Stimulated activated CD8-positive, alpha-beta memory T cell treated with anti-CD3 and anti-CD28 coated beads, Interleukin-15, amount 100 ng/mL, for 1 hour (primary cell): ENCODE measurements around the gene VPS37B.
"Not testable (repeated sequence)": the region's sequence is repeated elsewhere in the genome, so short reads cannot be mapped to it uniquely, and the experiment has no call there.

Experiments
- DNase-seq: peaks from one replicate; pipeline ENCODE4 v3.0.0-alpha.2; 2020; ENCODE audit warnings: low read depth

VPS37B gene, protein sequence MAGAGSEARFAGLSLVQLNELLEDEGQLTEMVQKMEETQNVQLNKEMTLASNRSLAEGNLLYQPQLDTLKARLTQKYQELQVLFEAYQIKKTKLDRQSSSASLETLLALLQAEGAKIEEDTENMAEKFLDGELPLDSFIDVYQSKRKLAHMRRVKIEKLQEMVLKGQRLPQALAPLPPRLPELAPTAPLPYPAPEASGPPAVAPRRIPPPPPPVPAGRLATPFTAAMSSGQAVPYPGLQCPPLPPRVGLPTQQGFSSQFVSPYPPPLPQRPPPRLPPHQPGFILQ

DNA sequence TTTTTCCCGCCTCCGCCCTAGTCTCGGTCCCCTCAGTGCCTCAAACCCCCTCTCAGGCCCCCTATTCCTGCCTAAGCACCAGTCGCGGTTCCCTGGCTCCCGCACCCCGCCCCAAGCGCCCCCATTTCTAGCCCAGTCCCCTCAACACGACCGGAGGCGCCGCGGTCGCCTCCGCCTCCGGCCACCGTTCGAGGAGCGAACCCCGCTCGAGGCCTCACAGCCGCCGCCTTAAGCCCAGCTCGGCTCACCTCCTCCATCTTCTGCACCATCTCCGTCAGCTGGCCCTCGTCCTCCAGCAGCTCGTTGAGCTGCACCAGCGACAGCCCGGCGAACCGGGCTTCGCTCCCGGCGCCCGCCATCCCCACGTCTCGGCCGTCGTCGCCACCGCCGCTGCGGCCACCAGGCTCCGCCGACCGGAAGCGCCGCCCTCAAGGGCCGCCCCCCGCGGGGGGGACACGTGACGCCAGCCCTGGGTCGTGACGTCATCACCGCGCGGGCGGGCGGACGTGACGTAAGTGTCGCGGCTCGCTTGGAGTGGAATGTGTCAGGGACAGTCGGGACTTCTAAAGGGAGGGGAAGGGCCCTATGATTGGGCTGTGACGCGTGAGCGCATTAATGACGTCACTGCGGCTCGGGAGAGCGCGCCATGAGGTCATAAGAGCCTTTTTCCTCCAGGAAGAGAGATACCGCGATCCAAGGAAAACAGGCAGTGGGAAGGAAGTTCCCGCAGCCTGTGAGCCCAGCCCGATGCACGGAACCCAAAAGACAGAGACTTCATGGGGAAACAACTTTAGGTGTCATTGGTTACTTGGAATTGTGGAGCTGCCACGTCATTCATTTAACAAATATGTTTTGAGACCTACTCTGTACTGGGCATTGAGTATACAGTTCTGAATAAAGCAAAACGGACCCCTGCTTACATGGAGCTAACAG lies at the start of gene VPS37B:
Gene VPS37B, minus strand, starts transcription at position 421 of the 933 bp plus-strand sequence. Its CDS starts 62 bp downstream, at position 359.
- peak; percentile 74 for DNase-seq

DNA sequence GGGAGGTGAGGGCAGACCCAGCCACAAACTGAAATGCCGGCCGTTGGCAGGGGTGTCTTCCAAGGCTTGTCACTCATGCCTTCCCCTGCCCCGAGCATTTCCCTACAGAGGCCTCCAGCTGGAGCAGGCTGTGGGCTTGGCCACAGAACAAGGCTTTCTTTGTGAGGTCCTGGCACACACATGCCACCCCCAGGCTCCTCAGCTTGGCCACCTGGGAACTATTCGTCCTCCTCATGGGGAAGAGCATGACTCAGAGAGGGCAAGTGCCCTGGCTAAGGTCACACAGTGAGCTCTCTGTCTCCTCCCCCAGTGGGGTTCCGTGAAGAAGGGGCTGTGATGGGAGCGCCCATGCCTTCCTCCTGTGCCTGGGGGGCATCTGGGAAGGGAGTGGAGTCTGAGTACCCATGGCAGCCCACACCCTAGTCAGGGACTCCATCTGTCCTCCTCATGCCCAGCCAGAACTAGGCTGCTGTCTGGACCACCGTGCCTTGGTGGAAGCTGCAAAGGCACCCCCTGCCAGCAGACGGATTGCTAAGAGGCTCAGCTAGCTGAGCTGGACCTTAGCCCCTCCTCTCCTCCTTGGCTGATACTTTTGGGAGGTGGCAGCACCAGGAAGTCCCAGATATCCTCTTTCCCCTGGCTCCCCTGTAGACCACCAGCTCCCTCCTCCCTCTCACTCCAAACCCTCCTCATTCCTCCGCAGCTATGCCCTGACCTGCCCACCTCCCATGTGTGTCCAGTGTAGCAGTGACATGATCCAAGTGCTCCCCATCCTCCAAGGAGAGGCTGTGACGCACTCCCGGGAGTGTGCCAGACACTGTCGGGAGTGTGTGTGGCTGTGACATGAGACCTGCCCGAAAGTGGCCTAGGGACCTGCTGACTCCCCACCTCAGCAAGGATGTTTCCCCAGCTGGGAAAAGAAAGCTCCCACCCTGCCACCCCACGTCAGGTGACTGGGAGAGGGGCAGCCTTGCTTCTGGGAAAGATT lies 49.0 kb upstream of the VPS37B start:
- no peak for DNase-seq

DNA sequence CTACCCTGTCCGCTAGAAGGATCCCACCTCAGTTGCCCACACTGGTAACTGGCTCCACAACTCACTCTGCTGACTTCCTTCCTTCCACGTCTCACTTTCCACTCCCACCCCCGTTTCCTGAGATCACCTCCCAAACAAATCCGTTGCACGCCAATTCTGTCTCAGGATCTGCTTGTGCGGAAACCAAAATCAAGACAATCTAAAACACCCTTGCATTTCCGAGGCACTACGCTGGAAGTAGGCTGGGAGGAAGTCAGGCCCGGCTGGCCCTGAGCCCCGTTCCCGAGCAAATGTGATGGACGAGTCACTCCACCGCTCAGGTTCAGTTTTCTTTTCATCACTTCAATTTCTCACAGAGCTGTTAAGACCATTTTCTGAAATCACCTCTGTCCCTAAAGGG lies 47.3 kb upstream of the VPS37B start:
- no peak for DNase-seq

GRCh38 chr12:122942637-122943036 lies 46.7 kb upstream of the VPS37B start:
- no peak for DNase-seq

DNA sequence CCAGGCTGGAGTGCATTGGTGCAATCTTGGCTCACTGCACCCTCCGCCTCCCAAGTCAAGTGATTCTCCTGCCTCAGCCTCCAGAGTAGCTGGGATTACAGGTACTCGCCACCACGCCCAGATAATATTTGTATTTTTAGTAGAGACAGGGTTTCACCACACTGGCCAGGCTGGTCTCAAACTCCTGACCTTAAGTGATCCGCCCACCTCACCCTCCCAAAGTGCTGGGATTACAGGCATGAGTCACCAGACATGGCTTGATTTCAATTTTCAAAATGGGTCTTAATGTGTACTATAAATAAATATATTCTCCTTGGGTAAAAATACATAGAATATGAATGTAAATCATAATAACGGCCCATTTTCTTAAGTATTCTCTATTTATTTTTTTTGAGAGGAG lies 45.4 kb upstream of the VPS37B start:
- not testable (repeated sequence) for DNase-seq

GRCh38 chr12:122939125-122939524 lies 43.2 kb upstream of the VPS37B start:
- DNase-seq = no peak

GRCh38 chr12:122937622-122938091 lies 41.7 kb upstream of the VPS37B start:
- DNase-seq = no peak

GRCh38 chr12:122935318-122935717 lies 39.4 kb upstream of the VPS37B start:
- DNase-seq = no peak

- no peak for DNase-seq
These were observed 38.8 kb upstream of the VPS37B start for GRCh38 chr12:122934722-122935121.

GRCh38 chr12:122932207-122932606 lies 36.3 kb upstream of the VPS37B start:
- no peak for DNase-seq

DNA sequence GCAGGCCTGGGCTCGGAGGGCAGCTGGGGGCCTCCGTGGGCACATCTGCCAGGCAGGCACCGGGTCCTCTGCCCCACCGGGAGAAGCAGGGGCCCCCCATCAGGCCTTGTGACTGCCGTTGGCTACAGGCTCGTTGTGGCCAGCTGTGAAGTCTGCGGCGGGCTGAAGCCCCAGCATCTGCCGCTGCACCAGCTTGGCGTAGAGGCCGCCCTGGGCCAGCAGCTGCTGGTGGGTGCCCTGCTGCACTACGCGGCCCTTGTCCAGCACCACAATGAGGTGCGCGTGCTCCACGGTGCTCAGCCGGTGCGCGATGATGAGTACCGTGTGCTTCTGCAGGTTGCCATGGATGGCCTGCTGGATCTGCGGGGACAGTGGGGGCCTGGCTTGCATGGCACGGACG lies 33.9 kb upstream of the VPS37B start:
- no peak for DNase-seq

DNA sequence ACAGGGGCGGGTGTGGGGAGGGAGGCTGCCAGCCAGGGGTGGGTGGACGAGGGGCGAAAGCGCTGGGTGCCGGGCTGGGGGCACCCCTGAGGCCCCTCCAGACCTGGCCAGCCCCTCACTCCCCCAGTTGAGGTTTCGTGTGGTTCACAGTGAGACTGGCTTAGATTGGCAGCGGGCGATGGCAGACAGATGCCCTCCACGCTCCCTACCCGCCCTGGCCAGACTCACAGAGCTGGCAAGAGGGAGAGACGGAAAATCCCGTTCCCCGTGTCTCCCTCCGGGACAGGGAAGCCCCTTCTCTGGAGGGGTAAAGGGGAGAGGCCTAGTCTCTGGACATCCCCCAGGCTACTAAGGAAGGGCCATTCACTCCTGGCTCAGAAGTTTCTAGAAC lies 33.2 kb upstream of the VPS37B start:
- no peak for DNase-seq

- no peak for DNase-seq
These were observed 32.7 kb upstream of the VPS37B start for GRCh38 chr12:122928404-122929147.

DNA sequence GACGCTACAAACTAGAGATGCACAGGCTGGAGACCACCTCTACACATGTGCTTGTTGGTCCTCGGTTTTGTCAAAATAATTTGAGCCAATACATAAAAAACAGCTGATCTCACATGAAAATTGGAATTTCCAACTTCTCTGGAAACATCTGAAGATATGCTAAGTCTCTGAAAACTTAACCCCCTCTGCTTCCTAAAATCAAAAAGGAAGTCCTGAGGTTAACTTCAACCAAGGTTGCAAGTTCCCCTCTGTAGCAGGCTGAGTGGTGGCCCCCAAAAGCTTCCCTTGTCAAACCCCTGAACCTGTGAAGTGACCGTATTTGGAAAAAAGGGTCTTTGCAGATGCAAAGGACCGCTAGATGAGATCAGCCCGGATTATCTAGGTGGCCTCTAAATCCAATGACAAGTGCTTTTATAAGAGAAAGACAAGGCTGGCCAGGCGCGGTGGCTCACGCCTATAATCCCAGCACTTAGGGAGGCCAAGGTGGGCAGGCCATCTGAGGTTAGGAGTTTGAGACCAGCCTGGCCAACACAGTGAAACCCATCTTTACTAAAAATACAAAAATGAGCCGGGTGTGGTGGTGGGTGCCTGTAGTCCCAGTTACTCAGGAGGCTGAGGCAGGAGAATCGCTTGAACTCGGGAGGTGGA lies 32.0 kb upstream of the VPS37B start:
- DNase-seq = no peak

DNA sequence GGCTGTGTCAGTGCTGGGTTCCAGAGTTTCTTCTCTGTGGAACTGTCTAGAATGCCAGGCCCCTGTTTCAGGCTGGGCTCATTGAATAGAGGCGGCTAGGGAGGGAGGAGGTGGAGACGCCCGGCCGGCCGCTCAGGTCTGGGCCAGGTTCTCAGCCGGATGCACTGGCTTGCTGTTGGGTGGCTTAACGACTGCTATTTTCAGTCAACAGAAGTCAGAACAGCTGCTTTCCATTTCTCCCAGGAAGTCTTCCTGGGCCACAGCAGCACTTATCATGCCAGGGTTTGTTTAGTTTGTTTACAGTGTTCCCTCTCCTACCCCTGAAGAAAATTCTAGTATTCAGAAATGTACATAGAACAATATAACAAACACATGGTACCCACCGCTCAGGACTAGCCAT lies 26.0 kb upstream of the VPS37B start:
- DNase-seq = no peak

- DNase-seq = no peak
These were observed 24.8 kb upstream of the VPS37B start for GRCh38 chr12:122920687-122921086.

GRCh38 chr12:122918827-122919226 lies 22.9 kb upstream of the VPS37B start:
- no peak for DNase-seq

DNA sequence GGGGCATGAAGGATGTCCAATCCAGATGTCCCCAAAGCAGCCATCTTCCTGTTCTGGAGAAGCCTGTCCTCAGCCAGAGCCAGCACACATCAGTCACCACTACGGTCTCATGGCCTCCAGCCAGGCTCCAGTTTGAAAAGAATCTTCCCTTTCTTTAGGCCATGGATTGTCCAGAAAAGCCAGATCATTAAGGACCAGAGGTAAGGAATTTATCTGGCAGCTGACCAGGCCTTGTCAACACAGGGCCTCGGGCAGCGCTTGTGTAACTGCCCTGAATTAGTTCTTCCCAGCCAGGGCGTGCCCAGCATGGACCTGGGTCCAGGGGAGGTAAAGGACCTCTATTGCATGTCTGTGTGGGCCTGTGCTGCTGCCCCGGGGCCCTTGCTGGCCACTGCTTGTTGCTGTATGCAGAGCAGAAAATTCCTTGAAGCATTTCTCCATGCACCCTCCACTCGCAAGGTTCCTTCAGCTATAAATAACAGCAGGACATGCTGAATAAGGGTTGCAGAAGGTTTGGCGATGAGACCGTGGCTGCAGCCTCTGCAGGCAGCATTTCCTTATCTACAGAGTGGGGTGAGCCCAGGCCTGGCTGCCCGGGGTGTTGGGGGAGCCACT lies 21.7 kb upstream of the VPS37B start:
- no peak for DNase-seq

DNA sequence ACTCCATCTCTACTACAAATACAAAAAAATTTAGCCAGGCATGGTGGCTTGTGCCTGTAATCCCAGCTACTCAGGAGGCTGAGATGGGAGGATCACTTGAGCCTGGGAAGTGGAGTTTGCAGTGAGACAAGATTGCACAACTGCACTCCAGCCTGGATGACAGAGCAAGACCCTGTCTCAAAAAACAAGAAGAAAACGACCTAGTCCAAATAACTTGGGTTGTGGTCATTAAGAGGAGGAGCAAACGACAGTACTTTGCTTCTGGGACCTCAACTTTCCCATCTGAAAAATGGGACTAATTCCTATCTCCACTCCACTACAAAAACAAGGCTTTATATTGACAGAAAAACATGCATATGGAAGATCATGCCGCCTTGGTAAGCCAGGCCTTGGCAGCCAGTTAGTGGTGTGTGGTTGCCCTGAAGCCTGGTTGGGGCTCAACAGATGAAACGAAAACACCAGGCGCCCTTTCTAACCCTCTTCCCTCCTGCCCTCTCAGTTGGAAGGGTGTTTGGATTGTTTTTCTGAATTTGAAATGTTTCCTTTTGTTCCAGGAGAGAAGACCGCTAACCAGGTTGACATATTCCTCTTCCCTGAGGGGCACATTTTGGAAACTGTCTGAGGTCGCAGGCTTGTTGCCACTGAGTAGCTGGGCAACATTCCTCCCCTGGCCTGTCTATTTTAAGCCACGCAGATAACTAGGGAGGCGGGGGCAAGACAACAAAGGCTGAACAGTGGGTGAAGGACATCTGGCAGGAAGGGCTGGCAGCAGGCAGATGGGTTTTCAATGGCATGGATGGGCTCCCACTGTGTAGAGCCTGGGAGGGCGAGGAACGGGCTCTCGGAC lies 13.7 kb upstream of the VPS37B start:
- DNase-seq = no peak
